Panc1 (cell line): Measurements from ENCODE around the gene ZNF329.

Experiments used
- POLR2AphosphoS5 ChIP-seq: IDR thresholded peaks from 2 replicates; pipeline ENCODE4 v1.6.1; 2012; ENCODE audit warnings: mild to moderate bottlenecking, low read depth, low read length, moderate library complexity
- REST ChIP-seq, 2 experiments: IDR thresholded peaks; 2 replicates each; pipeline ENCODE4 v1.6.1; 2011 to 2012; ENCODE audit warnings: low read depth in 2 of 2, control low read depth in 1 of 2, low read length in 1 of 2, mild to moderate bottlenecking in 1 of 2, moderate library complexity in 1 of 2; ENCODE audit not compliant: insufficient read depth in 1 of 2
- SIN3A ChIP-seq: IDR thresholded peaks from 2 replicates; pipeline ENCODE4 v1.6.1; 2012; ENCODE audit warnings: low read depth, mild to moderate bottlenecking, low read length, moderate library complexity, borderline replicate concordance; ENCODE audit not compliant: insufficient read depth
- TF ChIP-seq, protein P1 (sequence below): fragments of 450-650 bp; IDR thresholded peaks from 2 replicates; pipeline ENCODE4 v1.5.1; 2017; ENCODE audit warnings: mild to moderate bottlenecking

DNA sequence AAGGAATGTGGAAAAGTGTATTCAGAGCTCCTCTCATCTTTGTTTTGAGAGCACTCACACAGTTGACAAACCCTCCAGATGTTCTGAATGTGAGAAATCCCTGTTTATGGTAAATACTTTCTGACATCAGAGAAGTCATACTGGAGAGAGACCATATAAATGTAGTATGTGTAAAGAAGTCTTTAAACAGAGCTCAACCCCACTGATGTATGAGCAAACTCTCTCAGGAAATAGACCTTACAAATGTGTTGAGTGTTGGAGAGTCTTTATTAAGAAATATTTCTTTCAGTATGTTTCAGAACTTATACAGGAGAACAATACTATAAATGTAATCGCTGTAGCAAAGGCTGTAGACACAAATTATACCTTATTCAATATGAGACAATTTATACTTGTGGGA lies 15.7 kb upstream of the ZNF329 start:
- TF ChIP-seq, protein P1, sequence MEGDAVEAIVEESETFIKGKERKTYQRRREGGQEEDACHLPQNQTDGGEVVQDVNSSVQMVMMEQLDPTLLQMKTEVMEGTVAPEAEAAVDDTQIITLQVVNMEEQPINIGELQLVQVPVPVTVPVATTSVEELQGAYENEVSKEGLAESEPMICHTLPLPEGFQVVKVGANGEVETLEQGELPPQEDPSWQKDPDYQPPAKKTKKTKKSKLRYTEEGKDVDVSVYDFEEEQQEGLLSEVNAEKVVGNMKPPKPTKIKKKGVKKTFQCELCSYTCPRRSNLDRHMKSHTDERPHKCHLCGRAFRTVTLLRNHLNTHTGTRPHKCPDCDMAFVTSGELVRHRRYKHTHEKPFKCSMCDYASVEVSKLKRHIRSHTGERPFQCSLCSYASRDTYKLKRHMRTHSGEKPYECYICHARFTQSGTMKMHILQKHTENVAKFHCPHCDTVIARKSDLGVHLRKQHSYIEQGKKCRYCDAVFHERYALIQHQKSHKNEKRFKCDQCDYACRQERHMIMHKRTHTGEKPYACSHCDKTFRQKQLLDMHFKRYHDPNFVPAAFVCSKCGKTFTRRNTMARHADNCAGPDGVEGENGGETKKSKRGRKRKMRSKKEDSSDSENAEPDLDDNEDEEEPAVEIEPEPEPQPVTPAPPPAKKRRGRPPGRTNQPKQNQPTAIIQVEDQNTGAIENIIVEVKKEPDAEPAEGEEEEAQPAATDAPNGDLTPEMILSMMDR: no peak
- TF ChIP-seq POLR2AphosphoS5 (no peak), SIN3A (no peak), REST (IDR thresholded peaks at IDR 0.05; ENCODE audit: insufficient read depth in 1 of 2, low read depth in 2 of 2, low read length in 1 of 2) (no peak)
